Transverse colon (tissue), 4 donors: ENCODE results near the gene ZNF814. TPM values are rescaled to one million over a fixed set of nuclear protein-coding genes. Genes with fewer than 3 reads are reported as not detected.
A peak's percentile ranks its signal among the peaks of the same experiment; 100 is the strongest.

Experiments used
- DNase-seq: peaks from one replicate; pipeline ENCODE4 v3.0.0-alpha.2; 2019
- H3K27ac ChIP-seq, 4 donors: fragments of 200-600 bp; sonication (generic); 2 replicates each; pipeline ENCODE4 v1.5.1; 2016 to 2018; ENCODE audit warnings: inconsistent platforms in 4 of 4
- H3K27me3 ChIP-seq: fragments of 200-600 bp; sonication (generic); 2 replicates; pipeline ENCODE4 v1.5.1; 2017; ENCODE audit warnings: inconsistent platforms
- H3K36me3 ChIP-seq, 4 donors: fragments of 200-600 bp; sonication (generic); 2 replicates each; pipeline ENCODE4 v1.5.1; 2017 to 2019; ENCODE audit warnings: inconsistent platforms in 4 of 4
- H3K4me1 ChIP-seq, 4 donors: fragments of 200-600 bp; sonication (generic); 2 replicates each; pipeline ENCODE4 v1.5.1; 2017 to 2020; ENCODE audit warnings: inconsistent platforms in 4 of 4
- H3K4me3 ChIP-seq, 4 donors: fragments of 200-600 bp; sonication (generic); 1 replicate in 1 of 4; 2 replicates in 3 of 4; pipeline versions ENCODE4 v1.5.1 to v1.6.1; 2017 to 2019; ENCODE audit warnings: inconsistent platforms in 4 of 4
- H3K9me3 ChIP-seq, 2 donors: fragments of 200-600 bp; sonication (generic); 2 replicates each; pipeline ENCODE4 v1.5.1; 2017 to 2019; ENCODE audit warnings: inconsistent platforms in 2 of 2
- CTCF ChIP-seq, 5 experiments: fragments of 200-600 bp in 3 of 5; fragments of 450-650 bp in 2 of 5; sonication (generic) in 3 of 5; IDR thresholded peaks; 1 replicate in 2 of 5; 2 replicates in 3 of 5; pipeline ENCODE4 v1.5.1; 2016 to 2017; ENCODE audit warnings: antibody characterized with exemption in 5 of 5, inconsistent platforms in 3 of 5, mild to moderate bottlenecking in 2 of 5, moderate library complexity in 1 of 5
- EP300 ChIP-seq: sonication (generic); formaldehyde crosslinking; IDR thresholded peaks from one replicate; pipeline ENCODE4 v1.6.1; 2017; ENCODE audit warnings: antibody characterized with exemption, low read depth
- POLR2A ChIP-seq: fragments of 450-650 bp; IDR thresholded peaks from one replicate; pipeline ENCODE4 v1.6.1; 2016; ENCODE audit warnings: antibody characterized with exemption, mild to moderate bottlenecking, moderate library complexity
- POLR2AphosphoS5 ChIP-seq, 3 donors: sonication (generic); formaldehyde crosslinking; IDR thresholded peaks; one replicate each; pipeline ENCODE4 v1.6.1; 2016; ENCODE audit warnings: antibody characterized with exemption in 3 of 3
- WGBS, 2 donors: methylation state at CpG; one replicate each; pipeline ENCODE4 v1.1.5; 2018; ENCODE audit warnings: low coverage in 1 of 2; 5-methylcytosine and 5-hydroxymethylcytosine counted together
- in situ Hi-C, 4 donors: fragments of 200-750 bp; cut with MboI; loops; one replicate each; pipeline versions ENCODE4 v1.15.0 to v1.15.1; 2017; ENCODE audit warnings: low sequenced_read_pairs in 3 of 4, low pct_ligation_motif_present in 1 of 4, low pct_unique_long_range_greater_than_20kb in 1 of 4
- intact Hi-C: fragments of 100-400 bp; cut with DNase I; formaldehyde crosslinking; loops from one replicate; pipeline ENCODE4 v1.15.1; 2023; ENCODE audit warnings: low total_unique reads
- total RNA-seq, 4 donors: library from RNA; depleted of rRNA; stranded (reverse); fragments of >200 nt; gene quantifications; one replicate each; pipeline ENCODE4 v1.1.0, GENCODE V29; 2016

The ZNF814 gene
- total RNA-seq, 4 donors from 2014 or later = 11.5 to 25.1 (median 19.7) TPM

GRCh38 chr19:57820599-57820998 lies 68.2 kb downstream of the ZNF814 start:
- peak overlapping the region in 3 of 4 donors; percentile 87 to 95 (median 90) for H3K27ac ChIP-seq
- no peaks in the 10 kb centered on the region for H3K9me3 ChIP-seq
- 70% methylated on average over 6 of the region's 6 CpGs; no CpG with 5 or more reads in 1 of the 2 donors for WGBS, 2 donors
- no peak for TF ChIP-seq EP300
- no peak for TF ChIP-seq CTCF (IDR thresholded peaks at IDR 0.05)
- TF ChIP-seq POLR2A = no peak
- TF ChIP-seq POLR2AphosphoS5 (IDR thresholded peaks at IDR 0.05) = no peak
- H3K36me3 ChIP-seq = no peaks in the 10 kb centered on the region
- peak overlapping the region in 3 of 4 donors; percentile 65 to 93 (median 88) for H3K4me3 ChIP-seq
- intact Hi-C loops = no loop called here
- peaks cover 14 to 44% (median 38%) of the 10 kb centered on the region in 4 donors for H3K4me1 ChIP-seq
- in situ Hi-C loops = no loop called here
- no peaks in the 10 kb centered on the region for H3K27me3 ChIP-seq
- DNase-seq = no peak

DNA sequence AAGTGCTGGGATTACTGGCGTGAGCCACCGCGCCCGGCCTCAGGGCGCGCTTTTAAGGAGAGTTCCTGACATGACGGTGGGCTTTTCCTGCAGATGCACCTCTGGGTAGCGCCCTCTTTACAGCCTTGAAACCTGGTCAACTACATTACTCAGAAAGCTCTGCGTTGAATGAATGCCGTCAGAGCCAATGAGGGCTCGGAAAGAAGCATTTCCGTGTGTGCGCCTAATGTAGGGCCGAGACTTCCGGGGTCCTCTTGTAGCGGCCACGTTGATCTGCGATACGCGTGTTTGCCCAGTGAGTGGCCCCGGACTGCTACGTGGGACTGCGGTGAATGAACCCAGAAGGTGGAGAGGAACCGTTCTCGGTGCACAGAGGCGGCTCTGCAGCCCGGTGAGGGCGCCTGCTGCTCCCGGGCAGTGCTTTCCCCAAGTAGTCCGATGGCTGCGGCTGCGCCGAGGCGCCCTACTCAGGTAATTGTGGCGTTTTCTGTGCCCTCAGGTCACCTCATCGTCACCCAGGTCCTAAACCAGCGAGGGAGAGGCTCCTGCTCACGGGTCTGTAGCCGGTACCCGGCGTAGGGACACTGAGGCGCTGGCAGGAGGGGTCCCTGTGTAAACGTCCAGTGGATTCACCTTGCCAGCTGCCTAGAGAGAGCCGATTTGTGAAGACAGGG lies 69.2 kb downstream of the ZNF814 start:
- TF ChIP-seq EP300 = no peak
- peak; percentile 69 to 81 (median 79) for TF ChIP-seq POLR2AphosphoS5 (IDR thresholded peaks at IDR 0.05)
- peak; percentile 75 for TF ChIP-seq POLR2A
- peak in 1 of 5 experiments; percentile 14 for TF ChIP-seq CTCF (IDR thresholded peaks at IDR 0.05)
- H3K36me3 ChIP-seq = no peaks in the 10 kb centered on the region
- 1% methylated on average over 43 of the region's 44 CpGs; no CpG with 5 or more reads in 1 of the 2 donors for WGBS, 2 donors
- H3K4me1 ChIP-seq = peaks cover 11 to 43% (median 40%) of the 10 kb centered on the region in 4 donors
- no peaks in the 10 kb centered on the region for H3K9me3 ChIP-seq
- intact Hi-C loops = no loop called here
- H3K4me3 ChIP-seq = peak overlapping the region; percentile 65 to 93 (median 84)
- H3K27me3 ChIP-seq = no peaks in the 10 kb centered on the region
- peak overlapping the region; percentile 87 to 95 (median 92) for H3K27ac ChIP-seq
- DNase-seq = peak; percentile 89
- in situ Hi-C loops = no loop called here

DNA sequence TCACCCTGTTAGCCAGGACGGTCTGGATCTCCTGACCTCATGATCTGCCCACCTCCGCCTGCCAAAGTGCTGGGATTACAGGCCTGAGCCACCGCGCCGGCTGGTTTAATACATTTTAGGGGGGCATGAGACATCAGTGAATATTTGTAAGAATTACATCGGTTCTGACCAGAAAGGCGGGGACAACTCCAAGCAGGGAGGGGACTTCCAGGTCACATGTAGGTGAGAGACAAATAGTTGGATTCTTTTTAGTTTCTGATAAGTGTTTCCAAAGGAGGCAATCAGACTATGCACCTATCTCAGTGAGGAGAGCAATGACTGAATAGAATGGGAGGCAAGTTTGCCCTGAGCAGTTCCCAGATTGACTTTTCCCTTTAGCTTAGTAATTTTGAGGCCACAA lies 70.5 kb downstream of the ZNF814 start:
- intact Hi-C loops = no loop called here
- Histone ChIP-seq H3K27ac (no peak overlapping the region), H3K36me3 (no peaks in the 10 kb centered on the region), H3K27me3 (no peaks in the 10 kb centered on the region), H3K9me3 (no peaks in the 10 kb centered on the region), H3K4me1 (peaks cover 0 to 40% (median 37%) of the 10 kb centered on the region in 4 donors), H3K4me3 (no peak overlapping the region)
- 90 to 96% methylated on average over 7 of the region's 7 CpGs for WGBS, 2 donors
- no peak for DNase-seq
- in situ Hi-C loops = no loop called here
- TF ChIP-seq POLR2AphosphoS5 (IDR thresholded peaks at IDR 0.05) (no peak), EP300 (no peak), CTCF (IDR thresholded peaks at IDR 0.05) (no peak), POLR2A (no peak)

- intact Hi-C loops (no loop called here), in situ Hi-C loops (no loop called here)
- Histone ChIP-seq H3K9me3 (no peaks in the 10 kb centered on the region), H3K36me3 (peaks cover 0 to under 1% (median 0%) of the 10 kb centered on the region in 4 donors), H3K4me3 (no peak overlapping the region), H3K27ac (no peak overlapping the region), H3K27me3 (no peaks in the 10 kb centered on the region), H3K4me1 (peaks cover 1 to 41% (median 35%) of the 10 kb centered on the region in 4 donors)
- TF ChIP-seq EP300 (no peak), POLR2A (no peak), CTCF (IDR thresholded peaks at IDR 0.05) (no peak), POLR2AphosphoS5 (IDR thresholded peaks at IDR 0.05) (no peak)
- 88 to 97% methylated on average over 3 to 14 of the region's 14 CpGs for WGBS, 2 donors
- DNase-seq = no peak
These were observed 70.9 kb downstream of the ZNF814 start for GRCh38 chr19:57817976-57818375.
